Lower leg skin (tissue), 4 donors: ENCODE results near the gene RAB5B. TPM values are rescaled to one million over a fixed set of nuclear protein-coding genes. Genes with fewer than 3 reads are reported as not detected.
A peak's percentile ranks its signal among the peaks of the same experiment; 100 is the strongest.

Source experiments
- DNase-seq, 2 donors: peaks; one replicate each; pipeline ENCODE4 v3.0.0-alpha.2; 2019; ENCODE audit warnings: low spot score in 2 of 2
- H3K4me3 ChIP-seq: fragments of 200-600 bp; sonication (generic); 2 replicates; pipeline ENCODE4 v1.5.1; 2017; ENCODE audit warnings: mild to moderate bottlenecking, low read depth; ENCODE audit not compliant: poor library complexity, severe bottlenecking
- CTCF ChIP-seq, 3 donors: fragments of 450-650 bp; IDR thresholded peaks; one replicate each; pipeline ENCODE4 v1.5.1; 2016; ENCODE audit warnings: antibody characterized with exemption in 3 of 3, mild to moderate bottlenecking in 3 of 3, moderate library complexity in 2 of 3
- POLR2A ChIP-seq, 2 donors: fragments of 450-650 bp; IDR thresholded peaks; one replicate each; pipeline ENCODE4 v1.6.1; 2016 to 2017; ENCODE audit warnings: antibody characterized with exemption in 2 of 2, mild to moderate bottlenecking in 1 of 2, moderate library complexity in 1 of 2
- WGBS, 2 donors: methylation state at CpG; one replicate each; pipeline ENCODE4 v1.1.5; 2018; 5-methylcytosine and 5-hydroxymethylcytosine counted together
- intact Hi-C: fragments of 100-400 bp; cut with DNase I; formaldehyde crosslinking; loops from one replicate; pipeline ENCODE4 v1.15.0; 2023; ENCODE audit warnings: low total_unique reads
- total RNA-seq, 4 donors: library from RNA; depleted of rRNA; stranded (reverse); fragments of >200 nt; gene quantifications; one replicate each; pipeline ENCODE4 v1.1.0, GENCODE V29; 2016

RAB5B gene
- total RNA-seq, 4 donors from 2014 or later = 96.9 to 141 (median 129) TPM

GRCh38 chr12:55965240-55965639, 8.6 kb upstream of the RAB5B start:
- DNase-seq = no peak
- intact Hi-C loops = no loop called here
- TF ChIP-seq CTCF (IDR thresholded peaks at IDR 0.05) (no peak), POLR2A (IDR thresholded peaks at IDR 0.05) (no peak)
- H3K4me3 ChIP-seq = no peak overlapping the region
- 73% methylated on average over 5 of the region's 5 CpGs for WGBS, 2 donors

GRCh38 chr12:55965941-55966407, 7.9 kb upstream of the RAB5B start, which contains the start of gene PMEL:
Gene PMEL, minus strand, starts transcription at chr12:55966042. Its CDS starts 31 bp downstream, at chr12:55966011.
- TF ChIP-seq POLR2A (IDR thresholded peaks at IDR 0.05) = no peak
- no peak for TF ChIP-seq CTCF (IDR thresholded peaks at IDR 0.05)
- WGBS, 2 donors = 3 to 9% methylated on average over 4 of the region's 4 CpGs
- intact Hi-C loops = no loop called here
- H3K4me3 ChIP-seq = peak within 1 kb of the TSS; percentile 80
- no peak for DNase-seq

- WGBS, 2 donors = 0 to 1% methylated on average over 45 of the region's 45 CpGs
- peak within 1 kb of the TSS; percentile 80 for H3K4me3 ChIP-seq
- peak; percentile 93 to 99 for DNase-seq
- TF ChIP-seq POLR2A (IDR thresholded peaks at IDR 0.05) (no peak), CTCF (IDR thresholded peaks at IDR 0.05) (no peak)
- intact Hi-C loops = no loop called here
Observed at GRCh38 chr12:55966408-55967281, 7.2 kb upstream of the RAB5B start, which contains the start of gene CDK2. Gene CDK2, plus strand, starts transcription at chr12:55966830. Its CDS starts 179 bp downstream, at chr12:55967009.

GRCh38 chr12:55969356-55969755, 4.5 kb upstream of the RAB5B start:
- intact Hi-C loops = no loop called here
- WGBS, 2 donors = 81 to 82% methylated on average over 4 of the region's 4 CpGs
- no peak for TF ChIP-seq POLR2A (IDR thresholded peaks at IDR 0.05)
- TF ChIP-seq CTCF (IDR thresholded peaks at IDR 0.05) = no peak
- no peak overlapping the region for H3K4me3 ChIP-seq
- no peak for DNase-seq

GRCh38 chr12:55970775-55971174, 3.1 kb upstream of the RAB5B start:
- no peak overlapping the region for H3K4me3 ChIP-seq
- DNase-seq = no peak
- 88 to 92% methylated on average over 7 of the region's 7 CpGs for WGBS, 2 donors
- TF ChIP-seq CTCF (IDR thresholded peaks at IDR 0.05) = no peak
- no peak for TF ChIP-seq POLR2A (IDR thresholded peaks at IDR 0.05)
- intact Hi-C loops = no loop called here
